ENCODE results near the gene FBXW2. TPM values are rescaled to one million over a fixed set of nuclear protein-coding genes. Genes with fewer than 3 reads are reported as not detected.
A peak's percentile ranks its signal among the peaks of the same experiment; 100 is the strongest.

Gene FBXW2
- total RNA-seq, 1 experiment from 2014 or later = 46.0 TPM

DNA sequence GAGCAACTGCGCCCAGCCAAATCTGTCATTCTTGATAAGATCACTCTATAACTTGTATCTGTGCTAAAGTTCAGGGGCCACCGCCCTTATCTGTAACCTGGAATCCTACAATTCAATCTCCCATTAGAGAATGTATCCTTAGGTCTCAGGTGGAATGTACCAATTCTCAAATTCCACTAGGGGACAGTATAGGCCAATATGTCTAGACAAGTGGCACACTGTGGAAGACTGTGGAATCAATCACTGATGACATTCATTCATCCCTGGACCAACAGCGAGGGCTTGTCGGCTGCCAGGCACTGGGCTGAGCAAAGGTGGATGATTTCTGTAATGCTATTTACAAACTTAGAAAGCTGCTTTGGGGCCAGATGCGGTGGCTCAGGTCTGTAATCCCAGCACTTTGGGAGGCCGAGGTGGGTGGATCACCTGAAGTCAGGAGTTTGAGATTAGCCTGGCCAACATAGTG lies 50.2 kb downstream of the FBXW2 start:
- DNase-seq (ENCODE audit: low read depth, low spot score) (peak; percentile 17), ATAC-seq (peak; percentile 88)
- Histone ChIP-seq H3K27ac (ENCODE audit: low read length) (no peak overlapping the region), H3K4me1 (ENCODE audit: control insufficient read depth, insufficient read depth, low read length) (no peaks in the 10 kb centered on the region), H3K4me3 (ENCODE audit: low read depth in 2 of 2, low read length in 2 of 2) (no peak overlapping the region), H3K36me3 (ENCODE audit: control insufficient read depth, insufficient read depth, low read length) (no peaks in the 10 kb centered on the region), H3K9me3 (ENCODE audit: control insufficient read depth, insufficient read depth, low read depth, low read length) (no peaks in the 10 kb centered on the region), H3K27me3 (ENCODE audit: control insufficient read depth, insufficient read depth, low read length) (no peaks in the 10 kb centered on the region)
- no TSS peak for BruUV-seq (replicated peaks)
- in situ Hi-C loops (cut with HindIII; ENCODE audit: low pct_unique_long_range_greater_than_20kb, low sequenced_read_pairs) (no loop called here), intact Hi-C loops (cut with micrococcal nuclease; ENCODE audit: unreplicated experiment) (no loop called here)
- TF ChIP-seq, protein P1, sequence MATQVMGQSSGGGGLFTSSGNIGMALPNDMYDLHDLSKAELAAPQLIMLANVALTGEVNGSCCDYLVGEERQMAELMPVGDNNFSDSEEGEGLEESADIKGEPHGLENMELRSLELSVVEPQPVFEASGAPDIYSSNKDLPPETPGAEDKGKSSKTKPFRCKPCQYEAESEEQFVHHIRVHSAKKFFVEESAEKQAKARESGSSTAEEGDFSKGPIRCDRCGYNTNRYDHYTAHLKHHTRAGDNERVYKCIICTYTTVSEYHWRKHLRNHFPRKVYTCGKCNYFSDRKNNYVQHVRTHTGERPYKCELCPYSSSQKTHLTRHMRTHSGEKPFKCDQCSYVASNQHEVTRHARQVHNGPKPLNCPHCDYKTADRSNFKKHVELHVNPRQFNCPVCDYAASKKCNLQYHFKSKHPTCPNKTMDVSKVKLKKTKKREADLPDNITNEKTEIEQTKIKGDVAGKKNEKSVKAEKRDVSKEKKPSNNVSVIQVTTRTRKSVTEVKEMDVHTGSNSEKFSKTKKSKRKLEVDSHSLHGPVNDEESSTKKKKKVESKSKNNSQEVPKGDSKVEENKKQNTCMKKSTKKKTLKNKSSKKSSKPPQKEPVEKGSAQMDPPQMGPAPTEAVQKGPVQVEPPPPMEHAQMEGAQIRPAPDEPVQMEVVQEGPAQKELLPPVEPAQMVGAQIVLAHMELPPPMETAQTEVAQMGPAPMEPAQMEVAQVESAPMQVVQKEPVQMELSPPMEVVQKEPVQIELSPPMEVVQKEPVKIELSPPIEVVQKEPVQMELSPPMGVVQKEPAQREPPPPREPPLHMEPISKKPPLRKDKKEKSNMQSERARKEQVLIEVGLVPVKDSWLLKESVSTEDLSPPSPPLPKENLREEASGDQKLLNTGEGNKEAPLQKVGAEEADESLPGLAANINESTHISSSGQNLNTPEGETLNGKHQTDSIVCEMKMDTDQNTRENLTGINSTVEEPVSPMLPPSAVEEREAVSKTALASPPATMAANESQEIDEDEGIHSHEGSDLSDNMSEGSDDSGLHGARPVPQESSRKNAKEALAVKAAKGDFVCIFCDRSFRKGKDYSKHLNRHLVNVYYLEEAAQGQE (IDR thresholded peaks at IDR 0.05; ENCODE audit: insufficient read depth in 1 of 2, low read depth in 2 of 2, low read length in 1 of 2) = no peak
- TF ChIP-seq, protein P2, sequence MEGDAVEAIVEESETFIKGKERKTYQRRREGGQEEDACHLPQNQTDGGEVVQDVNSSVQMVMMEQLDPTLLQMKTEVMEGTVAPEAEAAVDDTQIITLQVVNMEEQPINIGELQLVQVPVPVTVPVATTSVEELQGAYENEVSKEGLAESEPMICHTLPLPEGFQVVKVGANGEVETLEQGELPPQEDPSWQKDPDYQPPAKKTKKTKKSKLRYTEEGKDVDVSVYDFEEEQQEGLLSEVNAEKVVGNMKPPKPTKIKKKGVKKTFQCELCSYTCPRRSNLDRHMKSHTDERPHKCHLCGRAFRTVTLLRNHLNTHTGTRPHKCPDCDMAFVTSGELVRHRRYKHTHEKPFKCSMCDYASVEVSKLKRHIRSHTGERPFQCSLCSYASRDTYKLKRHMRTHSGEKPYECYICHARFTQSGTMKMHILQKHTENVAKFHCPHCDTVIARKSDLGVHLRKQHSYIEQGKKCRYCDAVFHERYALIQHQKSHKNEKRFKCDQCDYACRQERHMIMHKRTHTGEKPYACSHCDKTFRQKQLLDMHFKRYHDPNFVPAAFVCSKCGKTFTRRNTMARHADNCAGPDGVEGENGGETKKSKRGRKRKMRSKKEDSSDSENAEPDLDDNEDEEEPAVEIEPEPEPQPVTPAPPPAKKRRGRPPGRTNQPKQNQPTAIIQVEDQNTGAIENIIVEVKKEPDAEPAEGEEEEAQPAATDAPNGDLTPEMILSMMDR (IDR thresholded peaks at IDR 0.05) = peak; percentile 77
- ChIA-PET CTCF (no interaction called here), POLR2A (interaction anchor here (0.7 kb wide), 1 partner anchor 227 kb away, joined by 3 read pairs; no protein-coding TSS in a partner anchor)

DNA sequence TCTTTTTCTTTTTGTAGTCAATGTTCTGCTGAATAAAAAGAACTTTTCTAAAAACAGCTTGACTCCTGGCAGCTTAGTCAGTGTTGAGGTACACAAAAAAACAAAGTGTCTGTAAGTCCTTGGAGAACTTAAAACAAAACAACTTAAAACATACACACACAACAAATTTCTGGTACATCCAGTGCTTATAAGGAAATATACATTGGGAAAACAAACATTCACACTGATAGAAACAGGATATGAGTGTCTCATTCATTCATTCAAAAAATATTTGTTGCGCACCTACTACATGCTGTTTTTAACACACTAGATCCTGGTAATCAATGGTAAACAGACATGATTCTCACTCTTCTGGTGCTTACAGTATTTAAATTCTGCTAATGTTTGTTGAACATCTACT lies 51.5 kb downstream of the FBXW2 start:
- H3K27ac ChIP-seq (ENCODE audit: low read length) = no peak overlapping the region
- DNase-seq (ENCODE audit: low read depth, low spot score) (no peak), ATAC-seq (no peak)
- H3K4me3 ChIP-seq (ENCODE audit: low read depth in 2 of 2, low read length in 2 of 2) = no peak overlapping the region
- H3K36me3 ChIP-seq (ENCODE audit: control insufficient read depth, insufficient read depth, low read length) = no peaks in the 10 kb centered on the region
- TF ChIP-seq TCF7L2 (IDR thresholded peaks at IDR 0.05; ENCODE audit: low read depth, low read length) (no peak), POLR2AphosphoS5 (IDR thresholded peaks at IDR 0.05; ENCODE audit: low read depth, low read length) (no peak), SIN3A (IDR thresholded peaks at IDR 0.05; ENCODE audit: borderline replicate concordance, insufficient read depth, low read depth, low read length) (no peak)
- TF ChIP-seq, protein P2 (IDR thresholded peaks at IDR 0.05) = no peak
- TF ChIP-seq, protein P1 (IDR thresholded peaks at IDR 0.05; ENCODE audit: insufficient read depth in 1 of 2, low read depth in 2 of 2, low read length in 1 of 2) = no peak
- in situ Hi-C loops (cut with HindIII; ENCODE audit: low pct_unique_long_range_greater_than_20kb, low sequenced_read_pairs) = no loop called here
- no TSS peak for BruUV-seq (replicated peaks)
- POLR2A ChIA-PET = no interaction called here
- H3K9me3 ChIP-seq (ENCODE audit: control insufficient read depth, insufficient read depth, low read depth, low read length) = no peaks in the 10 kb centered on the region
- CTCF ChIA-PET = no interaction called here
- intact Hi-C loops (cut with micrococcal nuclease; ENCODE audit: unreplicated experiment) = no loop called here
- no peaks in the 10 kb centered on the region for H3K4me1 ChIP-seq (ENCODE audit: control insufficient read depth, insufficient read depth, low read length)
- H3K27me3 ChIP-seq (ENCODE audit: control insufficient read depth, insufficient read depth, low read length) = no peaks in the 10 kb centered on the region
